ENCODE measurements around the gene A2M. TPM values are rescaled to one million over a fixed set of nuclear protein-coding genes. Genes with fewer than 3 reads are reported as not detected.
A peak's percentile ranks its signal among the peaks of the same experiment; 100 is the strongest.

The A2M gene
- total and polyA plus RNA-seq, 2 of the 13 experiments (the other 11 are each of a cell fraction or from before 2014, with no cell fraction given), result 2,807 to 6,551 TPM

DNA sequence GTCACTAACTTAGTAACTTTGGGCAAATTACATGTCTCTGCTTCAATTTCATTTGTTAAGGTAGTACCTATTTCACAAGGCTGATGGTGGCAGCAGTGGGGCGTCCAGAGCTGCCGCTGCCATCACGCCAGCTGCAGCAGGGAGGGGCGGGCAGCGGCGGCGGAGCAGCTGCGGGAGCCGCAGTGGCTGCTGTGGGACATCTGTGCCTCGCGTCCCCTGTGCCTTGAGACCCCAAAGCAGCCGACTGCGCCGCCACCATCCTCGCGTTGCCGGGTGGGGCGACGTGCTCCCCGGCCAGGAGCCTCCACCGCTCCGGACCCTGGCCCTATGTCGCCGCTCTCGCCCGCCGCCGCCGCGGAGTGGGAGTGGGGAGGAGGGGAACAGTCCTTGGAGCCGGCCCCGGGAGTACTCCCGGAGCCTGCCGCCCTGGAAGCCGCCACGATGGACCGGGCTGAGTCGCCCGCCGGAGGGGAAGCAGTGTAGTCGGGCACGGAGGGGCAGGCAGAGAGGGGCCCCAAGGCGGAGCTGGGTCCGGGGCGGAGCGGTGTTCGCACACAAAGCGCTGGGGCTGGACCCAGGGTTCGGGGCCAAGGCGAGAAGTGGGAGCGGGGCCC is 51.4 kb downstream of the A2M start (continued):
- TF ChIP-seq DMAP1 (CRISPR knock-in tag; IDR thresholded peaks at IDR 0.05) (peak; percentile 83), EEA1 (CRISPR knock-in tag; IDR thresholded peaks at IDR 0.05; ENCODE audit: borderline replicate concordance) (no peak), PAF1 (CRISPR knock-in tag; IDR thresholded peaks at IDR 0.05) (no peak; the same call in 1 of the 2 replicates), PTBP1 (IDR thresholded peaks at IDR 0.05; ENCODE audit: low read depth, low read length, poor library complexity, severe bottlenecking) (no peak), ZSCAN20 (CRISPR knock-in tag; IDR thresholded peaks at IDR 0.05; ENCODE audit: borderline replicate concordance) (peak; percentile 69; the same call in 1 of the 2 replicates), ETV6 (CRISPR knock-in tag; conservative IDR thresholded peaks at IDR 0.05) (0 out of 2 replicates have a peak, but pooled peaks have one; percentile 63), JUN (CRISPR knock-in tag; IDR thresholded peaks at IDR 0.05) (no peak), ZNF354B (CRISPR knock-in tag; IDR thresholded peaks at IDR 0.05) (no peak), FIP1L1 (IDR thresholded peaks at IDR 0.05; ENCODE audit: borderline replicate concordance, insufficient read depth, low read depth, low read length) (0 out of 2 replicates have a peak, but pooled peaks have one; percentile 63), RARA (CRISPR knock-in tag; IDR thresholded peaks at IDR 0.05) (no peak), GPN1 (CRISPR knock-in tag; IDR thresholded peaks at IDR 0.05; ENCODE audit: borderline replicate concordance) (no peak), XBP1 (CRISPR knock-in tag; IDR thresholded peaks at IDR 0.05) (no peak), TBP (CRISPR knock-in tag; IDR thresholded peaks at IDR 0.05) (no peak), RBM22 (optimal IDR thresholded peaks at IDR 0.05; ENCODE audit: low read length) (no peak), ZNF674 (CRISPR knock-in tag; IDR thresholded peaks at IDR 0.05; ENCODE audit: low read depth) (no peak), ZNF703 (CRISPR knock-in tag; IDR thresholded peaks at IDR 0.05; ENCODE audit: borderline replicate concordance) (0 out of 2 replicates have a peak, but pooled peaks have one; percentile 77), HOXA3 (CRISPR knock-in tag; IDR thresholded peaks at IDR 0.05) (no peak; the same call in 1 of the 2 replicates), ZNF747 (CRISPR knock-in tag; IDR thresholded peaks at IDR 0.05; ENCODE audit: borderline replicate concordance) (no peak), CCAR2 (optimal IDR thresholded peaks at IDR 0.05; ENCODE audit: low read depth, low read length) (no peak), YEATS4 (CRISPR knock-in tag; IDR thresholded peaks at IDR 0.05; ENCODE audit: borderline replicate concordance) (no peak), ZSCAN9 (CRISPR knock-in tag; IDR thresholded peaks at IDR 0.05; ENCODE audit: borderline replicate concordance) (0 out of 2 replicates have a peak, but pooled peaks have one; percentile 25)
- TF ChIP-seq, protein P1, sequence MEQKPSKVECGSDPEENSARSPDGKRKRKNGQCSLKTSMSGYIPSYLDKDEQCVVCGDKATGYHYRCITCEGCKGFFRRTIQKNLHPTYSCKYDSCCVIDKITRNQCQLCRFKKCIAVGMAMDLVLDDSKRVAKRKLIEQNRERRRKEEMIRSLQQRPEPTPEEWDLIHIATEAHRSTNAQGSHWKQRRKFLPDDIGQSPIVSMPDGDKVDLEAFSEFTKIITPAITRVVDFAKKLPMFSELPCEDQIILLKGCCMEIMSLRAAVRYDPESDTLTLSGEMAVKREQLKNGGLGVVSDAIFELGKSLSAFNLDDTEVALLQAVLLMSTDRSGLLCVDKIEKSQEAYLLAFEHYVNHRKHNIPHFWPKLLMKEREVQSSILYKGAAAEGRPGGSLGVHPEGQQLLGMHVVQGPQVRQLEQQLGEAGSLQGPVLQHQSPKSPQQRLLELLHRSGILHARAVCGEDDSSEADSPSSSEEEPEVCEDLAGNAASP (CRISPR knock-in tag; IDR thresholded peaks at IDR 0.05; ENCODE audit: borderline replicate concordance), result 0 out of 2 replicates have a peak, but pooled peaks have one; percentile 9
- TF ChIP-seq, protein P2, sequence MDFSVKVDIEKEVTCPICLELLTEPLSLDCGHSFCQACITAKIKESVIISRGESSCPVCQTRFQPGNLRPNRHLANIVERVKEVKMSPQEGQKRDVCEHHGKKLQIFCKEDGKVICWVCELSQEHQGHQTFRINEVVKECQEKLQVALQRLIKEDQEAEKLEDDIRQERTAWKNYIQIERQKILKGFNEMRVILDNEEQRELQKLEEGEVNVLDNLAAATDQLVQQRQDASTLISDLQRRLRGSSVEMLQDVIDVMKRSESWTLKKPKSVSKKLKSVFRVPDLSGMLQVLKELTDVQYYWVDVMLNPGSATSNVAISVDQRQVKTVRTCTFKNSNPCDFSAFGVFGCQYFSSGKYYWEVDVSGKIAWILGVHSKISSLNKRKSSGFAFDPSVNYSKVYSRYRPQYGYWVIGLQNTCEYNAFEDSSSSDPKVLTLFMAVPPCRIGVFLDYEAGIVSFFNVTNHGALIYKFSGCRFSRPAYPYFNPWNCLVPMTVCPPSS (IDR thresholded peaks at IDR 0.05), result no peak
- TF ChIP-seq, protein P3, sequence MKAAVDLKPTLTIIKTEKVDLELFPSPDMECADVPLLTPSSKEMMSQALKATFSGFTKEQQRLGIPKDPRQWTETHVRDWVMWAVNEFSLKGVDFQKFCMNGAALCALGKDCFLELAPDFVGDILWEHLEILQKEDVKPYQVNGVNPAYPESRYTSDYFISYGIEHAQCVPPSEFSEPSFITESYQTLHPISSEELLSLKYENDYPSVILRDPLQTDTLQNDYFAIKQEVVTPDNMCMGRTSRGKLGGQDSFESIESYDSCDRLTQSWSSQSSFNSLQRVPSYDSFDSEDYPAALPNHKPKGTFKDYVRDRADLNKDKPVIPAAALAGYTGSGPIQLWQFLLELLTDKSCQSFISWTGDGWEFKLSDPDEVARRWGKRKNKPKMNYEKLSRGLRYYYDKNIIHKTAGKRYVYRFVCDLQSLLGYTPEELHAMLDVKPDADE (CRISPR knock-in tag; IDR thresholded peaks at IDR 0.05), result peak; percentile 81; the same call in 1 of the 2 replicates
- TF ChIP-seq, protein P4, sequence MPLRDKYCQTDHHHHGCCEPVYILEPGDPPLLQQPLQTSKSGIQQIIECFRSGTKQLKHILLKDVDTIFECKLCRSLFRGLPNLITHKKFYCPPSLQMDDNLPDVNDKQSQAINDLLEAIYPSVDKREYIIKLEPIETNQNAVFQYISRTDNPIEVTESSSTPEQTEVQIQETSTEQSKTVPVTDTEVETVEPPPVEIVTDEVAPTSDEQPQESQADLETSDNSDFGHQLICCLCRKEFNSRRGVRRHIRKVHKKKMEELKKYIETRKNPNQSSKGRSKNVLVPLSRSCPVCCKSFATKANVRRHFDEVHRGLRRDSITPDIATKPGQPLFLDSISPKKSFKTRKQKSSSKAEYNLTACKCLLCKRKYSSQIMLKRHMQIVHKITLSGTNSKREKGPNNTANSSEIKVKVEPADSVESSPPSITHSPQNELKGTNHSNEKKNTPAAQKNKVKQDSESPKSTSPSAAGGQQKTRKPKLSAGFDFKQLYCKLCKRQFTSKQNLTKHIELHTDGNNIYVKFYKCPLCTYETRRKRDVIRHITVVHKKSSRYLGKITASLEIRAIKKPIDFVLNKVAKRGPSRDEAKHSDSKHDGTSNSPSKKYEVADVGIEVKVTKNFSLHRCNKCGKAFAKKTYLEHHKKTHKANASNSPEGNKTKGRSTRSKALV (CRISPR knock-in tag; IDR thresholded peaks at IDR 0.05), result peak; percentile 41; the same call in 1 of the 2 replicates

Data from HepG2 (cell line).